ENCODE results near the gene ADGRV1. TPM values are rescaled to one million over a fixed set of nuclear protein-coding genes. Genes with fewer than 3 reads are reported as not detected.
"Not testable (repeated sequence)": the region's sequence is repeated elsewhere in the genome, so short reads cannot be mapped to it uniquely, and the experiment has no call there.

Gene ADGRV1
- total RNA-seq, 2 experiments from 2014 or later = not detected

GRCh38 chr5:90845723-90846554, 287.3 kb downstream of the ADGRV1 start:
- Histone ChIP-seq H3K27ac (ENCODE audit: low read depth, low read length, poor library complexity, severe bottlenecking) (no peak overlapping the region), H3K4me2 (ENCODE audit: low read length) (no peak overlapping the region), H3K79me2 (ENCODE audit: insufficient read depth, low read depth, low read length) (no peaks in the 10 kb centered on the region), H3K36me3 (ENCODE audit: insufficient read depth, low read length) (no peaks in the 10 kb centered on the region), H2AFZ (ENCODE audit: low read length) (no peak overlapping the region), H3K4me1 (ENCODE audit: insufficient read depth, low read length, poor library complexity, severe bottlenecking) (no peaks in the 10 kb centered on the region), H3K4me3 (ENCODE audit: low read depth, low read length, poor library complexity, severe bottlenecking) (no peak overlapping the region), H3K9me2 (ENCODE audit: insufficient read depth, low read length) (no peaks in the 10 kb centered on the region), H3K9me3 (ENCODE audit: low read length) (no peaks in the 10 kb centered on the region), H4K20me1 (ENCODE audit: insufficient read depth, low read length) (no peaks in the 10 kb centered on the region)
- DNase-seq (ENCODE audit: low spot score) = no peak
- intact Hi-C loops (cut with micrococcal nuclease; ENCODE audit: unreplicated experiment) = no loop called here
- POLR2A ChIA-PET = interaction anchor here (0.5 kb wide), 1 partner anchor 377 kb away, joined by 3 read pairs; no protein-coding TSS in a partner anchor
- no TSS peak for BruUV-seq (replicated peaks)
- CTCF ChIA-PET (ENCODE audit: unreplicated experiment) = no interaction called here
- TF ChIP-seq CTCF (conservative IDR thresholded peaks at IDR 0.05; ENCODE audit: low read length) (no peak), EZH2phosphoT487 (IDR thresholded peaks at IDR 0.05; ENCODE audit: borderline replicate concordance, low read depth, low read length) (no peak)

DNA sequence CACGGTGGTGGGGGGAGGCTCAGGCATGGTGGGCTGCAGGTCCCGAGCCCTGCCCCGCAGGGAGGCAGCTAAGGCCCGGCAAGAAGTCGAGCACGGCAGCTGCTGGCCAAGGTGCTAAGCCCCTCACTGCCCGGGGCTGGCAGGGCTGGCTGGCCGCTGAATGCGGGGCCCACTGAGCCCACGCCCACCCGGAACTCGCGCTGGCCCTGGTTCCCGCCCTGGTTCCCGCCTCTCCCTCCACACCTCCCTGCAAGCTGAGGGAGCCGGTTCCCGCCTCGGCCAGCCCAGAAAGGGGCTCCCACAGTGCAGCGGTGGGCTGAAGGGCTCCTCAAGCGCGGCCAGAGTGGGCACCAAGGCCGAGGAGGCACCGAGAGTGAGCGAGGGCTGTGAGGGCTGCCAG, 289.0 kb downstream of the ADGRV1 start:
- CTCF ChIA-PET (ENCODE audit: unreplicated experiment); H3K9me3 ChIP-seq (ENCODE audit: low read length); DNase-seq (ENCODE audit: low spot score); intact Hi-C loops (cut with micrococcal nuclease; ENCODE audit: unreplicated experiment); H3K79me2 ChIP-seq (ENCODE audit: insufficient read depth, low read depth, low read length); H3K4me3 ChIP-seq (ENCODE audit: low read depth, low read length, poor library complexity, severe bottlenecking); H3K27ac ChIP-seq (ENCODE audit: low read depth, low read length, poor library complexity, severe bottlenecking); H3K9me2 ChIP-seq (ENCODE audit: insufficient read depth, low read length); H3K36me3 ChIP-seq (ENCODE audit: insufficient read depth, low read length); H2AFZ ChIP-seq (ENCODE audit: low read length); H3K4me2 ChIP-seq (ENCODE audit: low read length); H3K4me1 ChIP-seq (ENCODE audit: insufficient read depth, low read length, poor library complexity, severe bottlenecking); H4K20me1 ChIP-seq (ENCODE audit: insufficient read depth, low read length); BruUV-seq (replicated peaks): not testable (repeated sequence)
- POLR2A ChIA-PET = interaction anchor here (0.6 kb wide), 1 partner anchor 119 kb away, joined by 5 read pairs; no protein-coding TSS in a partner anchor

GRCh38 chr5:90849939-90850338, 291.3 kb downstream of the ADGRV1 start:
- H3K4me3 ChIP-seq (ENCODE audit: low read depth, low read length, poor library complexity, severe bottlenecking) = no peak overlapping the region
- no peak for DNase-seq (ENCODE audit: low spot score)
- CTCF ChIA-PET (ENCODE audit: unreplicated experiment) = no interaction called here
- H3K27ac ChIP-seq (ENCODE audit: low read depth, low read length, poor library complexity, severe bottlenecking) = no peak overlapping the region
- BruUV-seq (replicated peaks) = no TSS peak
- POLR2A ChIA-PET = no interaction called here
- TF ChIP-seq CTCF (conservative IDR thresholded peaks at IDR 0.05; ENCODE audit: low read length) (no peak), EZH2phosphoT487 (IDR thresholded peaks at IDR 0.05; ENCODE audit: borderline replicate concordance, low read depth, low read length) (no peak)
- no peaks in the 10 kb centered on the region for H3K36me3 ChIP-seq (ENCODE audit: insufficient read depth, low read length)
- H3K4me1 ChIP-seq (ENCODE audit: insufficient read depth, low read length, poor library complexity, severe bottlenecking) = no peaks in the 10 kb centered on the region
- no peaks in the 10 kb centered on the region for H3K79me2 ChIP-seq (ENCODE audit: insufficient read depth, low read depth, low read length)
- no peak overlapping the region for H3K4me2 ChIP-seq (ENCODE audit: low read length)
- H4K20me1 ChIP-seq (ENCODE audit: insufficient read depth, low read length) = no peaks in the 10 kb centered on the region
- H3K9me2 ChIP-seq (ENCODE audit: insufficient read depth, low read length) = no peaks in the 10 kb centered on the region
- no peak overlapping the region for H2AFZ ChIP-seq (ENCODE audit: low read length)
- no peaks in the 10 kb centered on the region for H3K9me3 ChIP-seq (ENCODE audit: low read length)
- intact Hi-C loops (cut with micrococcal nuclease; ENCODE audit: unreplicated experiment) = no loop called here
